GM19468 (cell line): Measurements from ENCODE around the gene TTC9.
"Not testable (repeated sequence)": the region's sequence is repeated elsewhere in the genome, so short reads cannot be mapped to it uniquely, and the experiment has no call there.

Experiments
- ATAC-seq: cut with Tn5 transposase; IDR thresholded peaks from one replicate; pipeline ENCODE4 v1.9.1; 2021; ENCODE audit warnings: mild to moderate bottlenecking, moderate library complexity, moderate number of reproducible peaks; ENCODE audit not compliant: unreplicated experiment; ENCODE audit errors: extremely low read depth

The TTC9 gene

DNA sequence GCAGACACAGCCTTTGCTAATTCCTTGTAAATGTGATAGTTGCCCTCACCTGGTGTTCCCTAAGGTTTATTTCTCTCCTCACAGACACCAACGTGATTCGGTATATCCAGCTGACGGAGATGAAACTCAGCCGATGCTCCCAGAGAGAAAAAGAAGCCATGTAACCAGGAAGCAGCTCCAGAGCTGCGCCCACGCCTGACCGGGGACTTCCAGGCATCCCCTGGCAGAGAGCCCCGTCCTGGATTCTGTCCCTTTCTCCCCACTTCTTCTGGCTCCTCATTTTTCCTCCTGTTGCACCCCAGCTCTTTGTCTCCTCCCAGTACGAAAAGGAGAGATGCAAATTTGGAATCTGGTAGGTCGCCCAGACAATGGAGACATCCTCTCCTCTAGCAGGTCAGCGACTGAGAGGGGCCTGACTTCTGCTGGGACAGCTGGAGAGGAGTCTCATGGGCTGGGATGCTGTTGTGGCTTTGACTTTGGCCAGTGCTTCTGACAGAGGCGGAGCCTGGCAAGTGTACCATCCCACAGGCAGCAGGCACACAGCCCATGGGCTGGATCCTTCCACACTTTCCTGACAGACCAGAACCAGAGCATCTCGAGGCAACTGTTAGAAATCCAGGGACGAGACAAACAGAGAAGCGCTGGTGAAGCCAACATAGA is 29.4 kb downstream of the TTC9 start:
- ATAC-seq: no peak

DNA sequence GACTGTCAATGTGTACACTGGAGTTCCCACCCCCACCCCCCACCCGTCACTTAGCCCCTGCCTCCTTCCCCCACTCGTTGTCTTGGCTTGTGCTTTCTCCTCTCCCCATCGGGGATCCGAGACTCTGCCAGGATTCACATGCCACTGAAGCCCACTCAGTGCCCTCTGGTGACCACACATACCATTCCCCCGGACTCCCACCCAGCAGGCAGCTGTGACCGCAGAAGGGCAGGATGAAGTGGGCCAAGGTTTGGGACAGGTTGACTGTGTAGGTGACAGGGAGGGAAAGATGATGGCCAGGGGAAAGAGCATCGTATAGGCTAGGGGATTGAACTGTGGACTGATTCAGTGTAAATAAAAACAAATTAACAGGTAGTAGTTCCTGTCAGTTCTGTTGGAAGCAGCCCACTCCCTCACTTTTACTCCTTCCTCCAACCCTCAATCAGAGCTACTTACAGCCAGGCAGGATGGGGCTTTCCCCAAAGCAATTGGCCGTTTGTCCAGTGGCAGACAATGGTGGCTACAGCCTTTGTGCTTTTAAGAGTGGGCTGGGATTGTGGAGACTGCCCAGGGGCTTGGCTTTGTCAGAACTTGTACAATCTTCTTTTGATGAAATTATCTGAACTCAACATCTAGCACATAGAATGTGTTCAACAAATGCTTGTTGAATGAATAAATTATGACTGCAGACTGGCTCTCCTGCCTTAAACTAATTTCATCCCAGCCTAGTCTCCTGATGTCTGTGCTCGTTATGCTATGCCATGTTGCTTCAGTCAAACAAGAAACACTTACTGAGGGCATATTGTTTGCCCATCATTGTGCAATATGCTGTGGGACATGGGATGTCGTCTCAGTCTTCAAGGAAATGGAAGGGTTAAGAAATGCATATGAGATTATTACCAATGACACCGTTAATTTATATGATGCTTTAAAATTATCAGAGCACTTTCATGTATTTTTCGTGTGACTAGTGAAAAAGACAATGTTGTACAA is 30.2 kb downstream of the TTC9 start:
- no peak for ATAC-seq

DNA sequence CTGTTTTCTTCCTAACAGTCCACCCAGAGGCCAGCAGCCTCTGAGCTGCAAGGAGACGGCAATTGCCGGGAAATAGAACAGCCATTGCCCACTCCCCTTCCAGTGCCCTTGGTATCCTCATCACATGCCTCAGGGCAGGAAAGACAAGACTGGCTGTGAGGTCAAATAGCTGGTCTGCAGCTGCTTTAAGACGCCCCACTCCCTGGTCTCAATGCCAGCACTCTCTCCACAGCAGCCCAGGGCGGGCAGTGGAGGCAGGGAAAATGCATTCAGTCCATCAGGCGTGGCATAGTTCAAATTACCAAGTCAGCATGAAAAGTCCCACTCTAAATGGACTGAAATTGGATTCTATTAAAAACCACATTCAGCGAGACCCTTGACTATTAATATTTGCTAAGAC is 35.6 kb downstream of the TTC9 start:
- ATAC-seq: no peak

DNA sequence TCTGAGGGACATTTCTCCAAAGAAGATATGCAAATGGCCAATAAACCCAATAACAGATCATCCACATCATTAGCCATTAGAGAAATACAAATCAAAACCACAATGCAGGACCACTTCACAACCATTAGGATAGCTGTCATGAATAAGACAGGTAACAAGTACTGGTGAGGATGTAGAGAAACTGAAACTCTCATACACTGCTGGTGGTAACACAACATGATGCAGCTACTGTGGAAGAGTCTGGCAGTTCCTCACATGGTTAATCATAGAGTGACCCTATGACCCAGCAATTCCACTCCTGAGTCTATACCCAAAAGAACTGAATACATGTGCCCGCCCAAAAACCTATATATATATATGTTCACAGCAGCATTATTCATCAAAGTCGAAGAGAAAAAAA is 39.0 kb downstream of the TTC9 start:
- no peak for ATAC-seq

DNA sequence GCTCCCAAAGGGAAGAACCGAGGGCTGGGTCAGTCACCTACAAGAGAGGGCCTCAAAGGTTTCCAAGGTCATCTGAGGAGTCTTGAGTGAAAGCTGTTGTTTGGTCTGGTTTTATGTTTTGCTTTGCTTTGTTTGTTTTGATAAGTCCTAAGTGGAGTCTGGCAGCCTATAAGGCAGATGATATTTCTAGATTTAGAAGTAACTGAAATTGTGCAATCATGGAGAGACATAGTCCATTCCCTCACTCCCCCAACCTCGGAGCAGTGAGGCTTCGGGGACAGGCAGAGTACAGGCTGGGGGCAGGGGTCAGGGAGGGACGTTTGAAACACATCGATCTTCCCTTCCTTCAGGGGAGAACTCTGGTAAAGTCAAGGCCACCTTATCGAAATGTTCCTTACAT is 42.3 kb downstream of the TTC9 start:
- no peak for ATAC-seq

DNA sequence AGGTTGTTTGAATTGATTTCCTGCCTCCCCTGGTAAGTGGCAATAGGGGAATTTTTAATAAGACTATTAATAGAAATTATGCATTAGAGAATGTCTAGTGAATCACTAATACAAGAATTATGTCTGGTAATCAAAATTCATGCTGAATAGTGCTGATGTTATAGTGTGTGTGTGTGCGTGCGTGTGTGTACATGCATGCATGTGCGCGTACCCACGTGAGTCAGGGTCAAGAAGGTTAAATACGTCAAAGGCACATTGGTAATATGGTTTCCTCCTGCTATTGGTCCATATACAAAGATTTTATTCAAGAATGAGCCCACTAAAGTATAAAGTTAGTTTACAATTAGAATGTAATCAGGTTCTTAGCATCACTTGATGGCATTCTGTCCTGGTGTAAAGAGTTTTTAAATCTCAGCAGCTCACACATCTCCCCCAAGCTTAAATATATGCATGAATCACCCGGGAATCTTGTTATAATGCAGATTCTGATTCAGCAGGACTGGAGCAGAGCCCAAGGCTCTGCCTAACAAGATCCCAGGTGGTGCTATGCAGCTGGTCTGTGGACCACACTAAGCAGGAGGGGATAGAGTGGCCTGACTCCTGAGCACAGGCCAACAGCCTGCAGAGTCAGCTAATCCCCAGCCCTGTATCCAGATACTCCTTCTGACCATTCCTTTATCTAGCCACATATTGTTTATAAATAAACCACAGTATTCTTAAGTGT is 43.9 kb downstream of the TTC9 start:
- ATAC-seq: no peak

DNA sequence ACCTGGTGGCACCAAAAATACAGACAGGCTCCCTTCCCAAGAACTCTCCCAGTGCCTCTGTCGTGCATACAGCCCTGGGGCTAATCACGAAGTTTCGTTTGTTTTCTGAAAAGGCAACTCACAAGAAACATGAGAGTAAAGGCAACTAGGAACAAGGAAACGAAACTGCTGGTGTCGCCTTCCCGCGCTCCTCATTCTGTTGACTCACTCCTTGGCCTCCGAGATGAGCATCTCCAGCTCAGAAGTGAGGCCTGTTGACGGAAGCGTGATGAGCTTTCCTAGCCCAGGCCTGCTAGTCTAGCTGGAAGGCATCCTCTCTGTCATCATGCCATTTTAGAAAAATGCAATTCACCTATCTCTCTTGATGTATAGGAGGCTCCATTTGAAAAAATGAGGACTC is 50.5 kb downstream of the TTC9 start:
- no peak for ATAC-seq

DNA sequence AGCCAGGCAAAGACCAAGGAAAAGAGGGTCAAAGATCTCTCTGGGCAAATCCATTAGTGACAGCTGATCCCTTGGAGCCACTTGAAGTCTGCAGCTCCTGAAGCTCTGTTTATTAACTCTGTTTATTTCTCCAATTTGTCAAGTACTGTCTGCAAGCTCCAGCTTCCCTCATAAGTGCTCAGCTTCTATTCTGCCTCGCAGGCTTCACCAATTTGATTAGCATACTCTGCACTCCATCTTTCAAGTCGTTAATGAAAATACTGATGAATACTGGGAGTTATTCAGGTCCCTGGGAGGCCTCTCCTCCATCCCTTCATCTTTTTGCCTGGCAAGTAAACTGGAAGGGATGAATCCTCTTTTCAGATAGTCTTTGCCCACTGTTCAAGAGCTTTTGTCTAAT is 54.3 kb downstream of the TTC9 start:
- no peak for ATAC-seq

DNA sequence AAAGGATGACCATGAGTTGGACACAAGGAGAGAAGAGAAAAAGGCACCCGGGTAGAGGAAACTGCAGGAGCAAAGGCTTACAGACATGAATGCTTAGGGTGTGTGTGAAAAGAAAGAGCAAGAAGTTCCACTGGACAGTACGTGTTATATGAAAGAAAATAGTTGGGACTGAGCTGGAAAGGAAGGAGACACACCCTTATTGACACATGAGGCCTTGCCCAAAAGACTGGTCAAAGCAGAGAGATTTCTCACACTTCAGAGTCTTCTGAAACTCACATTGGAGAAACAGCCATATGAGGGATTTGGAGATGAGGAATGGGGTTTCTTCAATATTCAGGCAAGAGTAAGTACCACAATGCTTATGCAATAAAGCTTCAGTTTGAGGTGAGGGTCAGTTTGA is 56.0 kb downstream of the TTC9 start:
- ATAC-seq: no peak

DNA sequence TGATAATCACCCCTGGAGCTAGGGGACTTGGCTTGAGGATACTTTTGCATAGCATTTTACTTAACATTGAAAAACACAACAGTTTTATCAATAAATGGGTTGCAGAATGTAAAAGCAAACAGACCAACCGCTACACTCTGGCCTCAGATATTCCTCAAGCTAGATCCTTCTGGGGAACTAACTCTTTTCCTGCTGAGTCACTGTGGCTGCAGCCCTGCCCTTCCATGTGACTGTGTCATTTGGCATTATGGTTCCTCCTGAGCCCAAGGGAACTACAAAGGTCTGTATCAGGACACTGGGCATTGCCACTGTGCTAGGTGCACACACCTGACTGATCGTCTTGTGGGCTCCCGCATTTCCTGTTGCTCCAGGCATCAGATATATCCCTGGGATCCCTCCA is 56.6 kb downstream of the TTC9 start:
- no peak for ATAC-seq

DNA sequence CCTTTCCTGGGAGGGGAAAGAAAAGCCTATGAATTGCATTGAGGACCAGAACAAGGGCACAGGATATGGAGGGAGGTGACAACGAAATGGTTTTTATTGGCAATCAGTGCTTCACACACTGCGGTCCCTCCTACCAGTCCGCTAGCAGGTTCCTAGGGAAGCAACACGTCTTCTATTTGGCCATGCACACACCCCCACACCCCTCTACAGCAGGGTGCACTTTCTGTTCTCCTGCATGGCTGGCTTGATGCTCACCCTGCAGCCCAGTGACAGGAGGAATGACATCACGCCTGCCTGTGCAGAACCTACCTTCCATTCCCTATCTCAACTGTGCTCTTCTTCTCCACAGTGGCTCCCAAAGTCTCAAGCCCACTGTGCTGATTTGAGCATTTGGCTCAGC is 57.9 kb downstream of the TTC9 start:
- no peak for ATAC-seq

DNA sequence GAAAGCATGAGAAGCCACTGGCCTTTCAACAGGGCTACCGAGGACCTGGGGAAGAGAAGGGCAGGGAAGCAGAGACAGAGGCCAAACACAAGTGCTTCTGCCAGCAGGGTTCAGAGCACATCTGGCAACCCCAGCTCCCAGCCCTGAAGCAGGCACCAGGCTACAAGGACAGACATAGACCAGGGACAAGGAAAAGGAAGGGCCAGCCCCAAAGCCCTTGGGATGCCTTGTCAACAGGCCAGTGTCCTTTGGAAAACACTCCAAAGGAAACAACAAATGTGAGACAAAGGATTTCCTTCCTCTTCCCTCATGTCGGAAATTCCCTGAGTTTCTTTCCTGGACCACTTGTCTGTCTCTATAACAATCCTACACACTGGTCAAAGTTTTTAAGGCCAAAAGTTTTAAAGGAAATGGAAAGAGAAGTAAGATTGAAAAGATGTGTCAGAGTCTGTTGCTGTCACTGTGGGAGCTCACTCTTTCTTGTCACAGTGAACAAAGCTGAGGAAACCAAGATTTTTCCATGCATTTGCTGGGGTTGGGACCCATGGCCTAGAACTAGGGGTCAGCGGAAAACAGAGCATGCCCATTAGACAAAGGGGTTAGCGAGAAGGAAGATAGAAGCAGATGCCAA is 59.4 kb downstream of the TTC9 start:
- ATAC-seq: no peak

DNA sequence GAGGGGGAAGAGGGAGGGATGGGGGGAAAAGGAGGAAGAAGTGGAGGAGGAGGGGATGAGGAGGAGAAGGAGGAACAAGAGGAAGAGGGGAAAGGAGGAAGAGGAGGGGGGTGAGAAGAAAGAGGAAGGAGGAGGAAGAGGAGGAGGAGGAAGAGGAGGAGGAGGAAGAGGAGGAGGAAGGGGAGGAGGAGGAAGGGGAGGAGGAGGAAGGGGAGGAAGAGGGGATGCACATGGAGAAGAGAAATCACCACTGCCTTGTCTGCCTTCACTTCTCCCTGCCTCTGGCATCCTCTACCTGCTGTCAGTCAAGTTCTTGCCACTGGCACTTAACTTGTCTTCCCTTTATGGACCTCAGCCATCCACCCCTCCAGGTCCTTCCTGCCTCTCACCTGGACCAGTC is 59.9 kb downstream of the TTC9 start:
- ATAC-seq: no peak

DNA sequence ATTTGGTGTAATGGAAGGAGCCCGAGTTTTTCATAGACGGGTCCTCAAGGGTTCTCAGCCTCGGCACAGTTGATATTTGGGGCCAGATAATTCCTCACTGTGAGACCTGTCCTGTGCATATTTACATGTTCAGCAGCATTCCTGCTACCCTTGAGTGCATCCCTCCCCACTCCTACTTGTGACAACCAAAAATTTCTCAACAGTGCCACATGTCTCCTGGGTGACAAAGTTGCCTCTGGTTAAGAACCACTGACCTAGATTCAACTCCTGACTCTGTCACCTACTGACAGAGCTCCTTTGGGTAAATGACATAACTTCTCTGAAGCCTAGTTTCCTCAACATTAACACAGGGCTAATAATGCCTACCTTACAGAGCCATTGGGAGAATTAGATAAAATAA is 60.4 kb downstream of the TTC9 start:
- ATAC-seq: no peak

DNA sequence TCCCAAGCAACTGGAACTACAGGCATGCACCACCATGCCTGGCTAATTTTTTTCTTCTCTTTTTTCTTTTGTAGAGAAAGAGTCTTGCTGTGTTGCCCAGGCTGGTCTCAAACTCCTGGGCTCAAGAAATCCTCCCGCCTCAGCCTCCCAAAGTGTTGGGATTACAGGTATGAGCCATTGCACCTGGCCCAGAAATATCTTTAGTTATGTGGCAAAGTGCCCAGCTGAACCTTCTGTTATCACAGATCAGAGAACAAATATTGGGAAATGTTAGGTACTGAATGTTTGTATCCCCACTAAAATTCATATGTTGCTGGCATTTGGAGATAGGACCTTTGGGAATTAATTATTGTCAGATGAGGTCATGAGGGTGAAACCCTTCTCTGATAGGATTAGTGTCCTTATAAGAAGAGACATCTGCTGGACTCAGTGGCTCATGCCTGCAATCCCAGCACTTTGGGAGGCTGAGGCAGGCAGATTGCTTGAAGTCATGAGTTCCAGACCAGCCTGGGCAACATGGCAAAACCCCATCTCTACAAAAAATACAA is 62.0 kb downstream of the TTC9 start:
- not testable (repeated sequence) for ATAC-seq

DNA sequence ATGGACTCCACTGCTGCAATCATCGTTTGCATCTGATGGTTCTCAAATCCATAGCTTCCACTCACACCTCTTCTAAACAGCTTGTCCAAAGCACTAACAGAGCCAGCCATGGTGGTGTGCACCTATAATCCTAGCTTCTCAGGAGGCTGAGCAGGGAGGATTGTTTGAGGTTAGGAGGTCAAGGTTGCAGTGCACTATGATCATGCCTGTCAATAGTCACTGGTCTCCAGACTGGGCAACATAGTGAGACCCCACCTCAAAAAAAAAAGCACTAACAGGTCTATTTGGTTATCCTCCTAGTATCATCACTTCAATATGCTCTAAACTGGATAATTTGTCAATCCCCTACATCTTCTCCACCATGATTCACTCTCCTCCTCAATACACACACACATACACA is 63.2 kb downstream of the TTC9 start:
- ATAC-seq: no peak

DNA sequence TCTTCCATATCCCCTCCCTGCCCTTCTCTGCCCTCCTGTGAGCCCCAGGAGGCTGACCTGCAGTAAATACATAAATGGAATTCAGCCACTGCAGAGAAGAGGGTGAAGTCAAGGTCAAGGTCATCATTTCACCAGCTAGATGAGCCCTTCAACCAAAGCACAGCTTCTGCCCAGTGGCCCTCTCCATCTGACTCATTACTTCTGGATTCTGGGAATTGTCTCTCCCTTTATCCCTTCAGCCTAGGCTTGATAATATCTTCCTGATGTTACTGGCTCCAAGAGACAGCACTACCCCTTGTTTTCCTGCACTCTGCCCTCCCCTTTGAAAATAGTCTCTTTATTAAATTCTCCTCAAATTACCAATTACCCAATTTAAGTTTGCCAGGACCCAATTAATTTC is 64.5 kb downstream of the TTC9 start:
- no peak for ATAC-seq

DNA sequence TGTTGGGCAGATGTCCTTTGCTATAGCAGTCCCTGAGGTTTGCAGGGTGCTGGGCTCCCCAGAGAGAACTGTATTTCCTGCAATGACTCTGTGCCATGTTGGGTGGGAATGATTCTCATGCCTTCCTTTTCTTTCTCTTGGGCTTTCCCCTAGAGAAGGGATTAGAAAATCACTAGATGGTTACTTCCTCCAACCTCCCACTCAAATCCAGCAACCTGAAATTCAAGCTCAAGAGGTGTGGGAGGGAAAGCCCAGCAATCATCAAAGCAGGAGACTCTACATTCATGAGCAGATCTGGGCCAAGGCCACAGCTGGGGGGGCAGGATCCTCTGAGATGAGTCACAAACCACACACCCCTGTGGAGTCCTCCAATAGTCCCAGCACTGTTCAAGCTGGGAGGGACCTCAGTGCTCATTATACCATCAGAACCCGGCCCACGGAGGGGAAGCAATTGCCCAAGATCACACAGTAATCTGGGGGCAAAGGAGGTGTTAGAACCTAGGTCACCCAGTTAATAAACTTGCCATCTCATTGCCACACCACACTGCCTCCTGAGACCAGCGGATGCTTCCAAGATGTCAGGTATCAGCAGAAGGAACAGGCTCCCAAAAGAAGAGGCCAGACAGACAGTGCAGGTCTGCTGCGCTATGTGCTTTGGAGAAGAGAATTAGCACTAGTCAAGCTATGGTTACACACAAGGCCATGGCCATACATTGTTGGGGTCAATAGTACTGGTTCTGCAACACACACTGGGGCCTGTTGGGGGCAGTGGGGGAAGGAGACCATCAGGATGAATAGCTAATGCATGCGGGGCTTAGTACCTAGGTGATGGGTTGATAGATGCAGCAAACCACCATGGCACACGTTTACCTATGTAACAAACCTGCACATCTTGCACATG is 65.7 kb downstream of the TTC9 start:
- no peak for ATAC-seq
